SK-N-SH (cell line): Measurements from ENCODE around the gene CELF5. TPM values are rescaled to one million over a fixed set of nuclear protein-coding genes. Genes with fewer than 3 reads are reported as not detected.

Experiments
- CTCF ChIA-PET: fragments of 300-600, 350-600 bp; formaldehyde crosslinking; extraction: SDS; loops from one replicate; lab custom pipeline; 2021; lab: Yijun Ruan, JAX
- POLR2A ChIA-PET: fragments of 350-600 bp; sonication (Branson Sonifier 250); formaldehyde crosslinking; extraction: SDS; loops from one replicate; lab custom pipeline; 2020; ENCODE audit warnings: antibody characterized with exemption, inconsistent platforms; lab: Yijun Ruan, JAX
- DNase-seq: peaks from one replicate; pipeline ENCODE4 v3.0.0; 2012
- H2AFZ ChIP-seq: fragments of 200-600 bp; sonication (generic); 2 replicates; pipeline ENCODE4 v1.8.1; 2016; ENCODE audit warnings: antibody characterized with exemption, mild to moderate bottlenecking, low read depth
- H3F3A ChIP-seq: fragments of 200-600 bp; sonication (generic); replicated peaks from 2 replicates; pipeline ENCODE3; 2016; ENCODE audit warnings: antibody characterized with exemption, mild to moderate bottlenecking; ENCODE audit not compliant: insufficient read depth
- H3K27ac ChIP-seq, 2 experiments: fragments of 200-500 bp in 1 of 2; fragments of 200-600 bp in 1 of 2; sonication (Bioruptor generic) in 1 of 2; sonication (generic), shearing (Covaris generic) in 1 of 2; 2 replicates each; pipeline versions ENCODE4 v1.5.1 to v1.6.1; 2014 to 2016; ENCODE audit warnings: low read depth in 2 of 2, inconsistent platforms in 1 of 2, low read length in 1 of 2, mild to moderate bottlenecking in 1 of 2, mixed read lengths in 1 of 2
- H3K27me3 ChIP-seq: fragments of 200-600 bp; sonication (generic), shearing (Covaris generic); 2 replicates; pipeline ENCODE4 v1.6.1; 2016; ENCODE audit warnings: mixed run types; ENCODE audit not compliant: insufficient read depth
- H3K36me3 ChIP-seq, 2 experiments: fragments of 200-500 bp in 1 of 2; fragments of 200-600 bp in 1 of 2; sonication (Bioruptor generic) in 1 of 2; sonication (generic) in 1 of 2; replicated peaks in 1 of 2; 2 replicates each; pipeline versions ENCODE3 to v1.5.1; 2014 to 2016; ENCODE audit warnings: low read length in 1 of 2, mild to moderate bottlenecking in 1 of 2; ENCODE audit not compliant: insufficient read depth in 2 of 2, control insufficient read depth in 1 of 2
- H3K4me1 ChIP-seq, 2 experiments: fragments of 200-500 bp in 1 of 2; fragments of 200-600 bp in 1 of 2; sonication (Bioruptor generic) in 1 of 2; sonication (generic), shearing (Covaris generic) in 1 of 2; 2 replicates each; pipeline versions ENCODE4 v1.5.1 to v1.6.1; 2014 to 2016; ENCODE audit warnings: low read depth in 1 of 2, low read length in 1 of 2, mixed run types in 1 of 2; ENCODE audit not compliant: insufficient read depth in 2 of 2, control insufficient read depth in 1 of 2
- H3K4me2 ChIP-seq: fragments of 200-600 bp; sonication (generic), shearing (Covaris generic); 2 replicates; pipeline ENCODE4 v1.6.1; 2017; ENCODE audit warnings: mixed run types
- H3K4me3 ChIP-seq, 2 experiments: fragments of 200-500 bp in 1 of 2; fragments of 200-600 bp in 1 of 2; sonication (Bioruptor generic) in 1 of 2; sonication (generic), shearing (Covaris generic) in 1 of 2; 2 replicates each; pipeline versions ENCODE4 v1.5.1 to v1.8.1; 2014 to 2016; ENCODE audit warnings: low read depth in 2 of 2, inconsistent platforms in 1 of 2, low read length in 1 of 2, mild to moderate bottlenecking in 1 of 2, mixed read lengths in 1 of 2, moderate library complexity in 1 of 2
- H3K79me2 ChIP-seq: fragments of 200-600 bp; sonication (generic); 2 replicates; pipeline ENCODE4 v1.8.1; 2017; ENCODE audit warnings: mild to moderate bottlenecking; ENCODE audit not compliant: insufficient read depth
- H3K9ac ChIP-seq: fragments of 200-600 bp; sonication (generic); 2 replicates; pipeline ENCODE4 v1.6.1; 2017; ENCODE audit warnings: mixed run types
- H3K9me2 ChIP-seq: fragments of 200-600 bp; sonication (generic); 2 replicates; pipeline ENCODE4 v1.6.1; 2017; ENCODE audit warnings: mixed run types
- H3K9me3 ChIP-seq: fragments of 200-600 bp; sonication (generic); 2 replicates; pipeline ENCODE4 v1.6.1; 2017; ENCODE audit warnings: mixed run types, mild to moderate bottlenecking, moderate library complexity
- H4K20me1 ChIP-seq: fragments of 200-600 bp; sonication (generic); 2 replicates; pipeline ENCODE4 v1.6.1; 2017; ENCODE audit warnings: mild to moderate bottlenecking, mixed run types; ENCODE audit not compliant: insufficient read depth
- EP300 ChIP-seq, 2 experiments: IDR thresholded peaks; 2 replicates each; pipeline versions ENCODE4 v1.4.0 to v1.6.1; 2012; ENCODE audit warnings: borderline replicate concordance in 1 of 2, low read depth in 1 of 2, low read length in 1 of 2
- FOXJ3 ChIP-seq: sonication (generic); formaldehyde crosslinking; IDR thresholded peaks from 2 replicates; pipeline ENCODE4 v1.5.1; 2020; ENCODE audit warnings: mild to moderate bottlenecking, missing genetic modification reagents
- FOXM1 ChIP-seq: IDR thresholded peaks from 2 replicates; pipeline ENCODE4 v1.4.0; 2012; ENCODE audit warnings: low read depth, mild to moderate bottlenecking
- GABPA ChIP-seq: IDR thresholded peaks from 2 replicates; pipeline ENCODE4 v1.4.0; 2012; ENCODE audit warnings: low read depth, mild to moderate bottlenecking
- JUND ChIP-seq: IDR thresholded peaks from 2 replicates; pipeline ENCODE4 v1.4.0; 2012
- NFIC ChIP-seq: IDR thresholded peaks from 2 replicates; pipeline ENCODE4 v1.4.0; 2012; ENCODE audit warnings: borderline replicate concordance
- NRF1 ChIP-seq: IDR thresholded peaks from 2 replicates; pipeline ENCODE4 v1.6.1; 2012; ENCODE audit warnings: low read depth, mild to moderate bottlenecking, low read length
- RAD21 ChIP-seq: IDR thresholded peaks from 2 replicates; pipeline ENCODE4 v1.6.1; 2012; ENCODE audit warnings: mild to moderate bottlenecking, low read length
- RFX5 ChIP-seq: IDR thresholded peaks from 2 replicates; pipeline ENCODE4 v1.6.1; 2012; ENCODE audit warnings: mild to moderate bottlenecking, improper control_type of control experiment, low read length
- RXRA ChIP-seq: IDR thresholded peaks from 2 replicates; pipeline ENCODE4 v1.4.0; 2012; ENCODE audit warnings: low read depth, mild to moderate bottlenecking, borderline replicate concordance
- SIN3A ChIP-seq: IDR thresholded peaks from 2 replicates; pipeline ENCODE4 v1.6.1; 2012; ENCODE audit warnings: low read depth, mild to moderate bottlenecking, low read length, moderate library complexity, borderline replicate concordance
- SMC3 ChIP-seq: IDR thresholded peaks from 2 replicates; pipeline ENCODE4 v1.6.1; 2012; ENCODE audit warnings: low read depth, low read length, improper control_type of control experiment
- TCF12 ChIP-seq: IDR thresholded peaks from 2 replicates; pipeline ENCODE4 v1.4.0; 2012
- TEAD4 ChIP-seq: IDR thresholded peaks from 2 replicates; pipeline ENCODE4 v1.4.0; 2012; ENCODE audit warnings: mild to moderate bottlenecking, borderline replicate concordance; ENCODE audit not compliant: insufficient read depth
- WGBS: methylation state at CpG from one replicate; pipeline ENCODE4 v1.1.6; 2017; ENCODE audit warnings: low lambda C conversion rate; 5-methylcytosine and 5-hydroxymethylcytosine counted together
- polyA plus RNA-seq, 3 experiments: library from polyadenylated mRNA; depleted of rRNA; stranded (reverse); fragments of >200 nt; gene quantifications; 2 replicates each; pipeline ENCODE4 v1.2.3, GENCODE V29; 2012
- TF ChIP-seq, protein P1 (sequence below): fragments of 200-600 bp; sonication (generic); IDR thresholded peaks from 2 replicates; pipeline ENCODE4 v1.6.1; 2017; ENCODE audit warnings: antibody characterized with exemption, mild to moderate bottlenecking, moderate library complexity
- TF ChIP-seq, protein P2 (sequence below): IDR thresholded peaks from 2 replicates; pipeline ENCODE4 v1.4.0; 2012; ENCODE audit warnings: low read depth
- TF ChIP-seq, protein P3 (sequence below): IDR thresholded peaks from 2 replicates; pipeline ENCODE4 v1.4.0; 2012; ENCODE audit warnings: low read depth, borderline replicate concordance
- TF ChIP-seq, protein P4 (sequence below): IDR thresholded peaks from 2 replicates; pipeline ENCODE4 v1.6.1; 2012; ENCODE audit warnings: mild to moderate bottlenecking, low read depth, low read length, moderate library complexity

CELF5 gene
- polyA plus RNA-seq, 1 of the 3 experiments (the other 2 are of a cell fraction), result 0.33 TPM

DNA sequence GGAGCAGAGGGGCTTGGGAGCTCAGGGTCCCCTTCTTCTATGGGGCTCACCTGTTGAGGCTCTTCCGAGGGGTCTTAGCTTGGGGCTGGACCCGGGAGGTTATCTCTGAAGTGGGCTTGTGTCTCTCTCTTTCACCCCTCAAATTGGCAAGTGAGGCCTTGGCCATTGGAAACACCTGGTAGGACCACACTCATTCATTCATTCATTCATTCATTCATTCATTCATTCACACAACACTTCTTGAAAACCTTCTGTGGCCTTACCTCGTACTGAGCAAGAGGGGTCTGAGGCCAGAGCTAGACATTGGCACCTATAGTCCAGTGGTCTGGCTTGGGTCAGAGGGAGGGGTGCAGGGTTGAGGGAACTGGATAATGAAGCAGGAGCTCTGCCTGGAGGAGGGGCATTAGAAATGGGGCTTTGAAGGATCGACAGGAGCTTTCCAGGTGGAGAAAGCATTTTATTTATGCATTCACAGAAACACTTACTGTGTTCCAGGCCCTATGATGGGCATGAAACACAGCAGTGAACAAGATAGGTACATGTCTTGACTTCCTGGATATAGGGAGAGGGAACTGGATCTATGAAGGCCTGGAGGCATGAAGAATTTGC lies 5.5 kb downstream of the CELF5 start (continued):
- TF ChIP-seq TEAD4 (no peak), JUND (no peak), RAD21 (no peak)
- TF ChIP-seq, protein P1, sequence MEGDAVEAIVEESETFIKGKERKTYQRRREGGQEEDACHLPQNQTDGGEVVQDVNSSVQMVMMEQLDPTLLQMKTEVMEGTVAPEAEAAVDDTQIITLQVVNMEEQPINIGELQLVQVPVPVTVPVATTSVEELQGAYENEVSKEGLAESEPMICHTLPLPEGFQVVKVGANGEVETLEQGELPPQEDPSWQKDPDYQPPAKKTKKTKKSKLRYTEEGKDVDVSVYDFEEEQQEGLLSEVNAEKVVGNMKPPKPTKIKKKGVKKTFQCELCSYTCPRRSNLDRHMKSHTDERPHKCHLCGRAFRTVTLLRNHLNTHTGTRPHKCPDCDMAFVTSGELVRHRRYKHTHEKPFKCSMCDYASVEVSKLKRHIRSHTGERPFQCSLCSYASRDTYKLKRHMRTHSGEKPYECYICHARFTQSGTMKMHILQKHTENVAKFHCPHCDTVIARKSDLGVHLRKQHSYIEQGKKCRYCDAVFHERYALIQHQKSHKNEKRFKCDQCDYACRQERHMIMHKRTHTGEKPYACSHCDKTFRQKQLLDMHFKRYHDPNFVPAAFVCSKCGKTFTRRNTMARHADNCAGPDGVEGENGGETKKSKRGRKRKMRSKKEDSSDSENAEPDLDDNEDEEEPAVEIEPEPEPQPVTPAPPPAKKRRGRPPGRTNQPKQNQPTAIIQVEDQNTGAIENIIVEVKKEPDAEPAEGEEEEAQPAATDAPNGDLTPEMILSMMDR, result no peak
- TF ChIP-seq, protein P2, sequence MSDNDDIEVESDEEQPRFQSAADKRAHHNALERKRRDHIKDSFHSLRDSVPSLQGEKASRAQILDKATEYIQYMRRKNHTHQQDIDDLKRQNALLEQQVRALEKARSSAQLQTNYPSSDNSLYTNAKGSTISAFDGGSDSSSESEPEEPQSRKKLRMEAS, result no peak
- TF ChIP-seq, protein P3, sequence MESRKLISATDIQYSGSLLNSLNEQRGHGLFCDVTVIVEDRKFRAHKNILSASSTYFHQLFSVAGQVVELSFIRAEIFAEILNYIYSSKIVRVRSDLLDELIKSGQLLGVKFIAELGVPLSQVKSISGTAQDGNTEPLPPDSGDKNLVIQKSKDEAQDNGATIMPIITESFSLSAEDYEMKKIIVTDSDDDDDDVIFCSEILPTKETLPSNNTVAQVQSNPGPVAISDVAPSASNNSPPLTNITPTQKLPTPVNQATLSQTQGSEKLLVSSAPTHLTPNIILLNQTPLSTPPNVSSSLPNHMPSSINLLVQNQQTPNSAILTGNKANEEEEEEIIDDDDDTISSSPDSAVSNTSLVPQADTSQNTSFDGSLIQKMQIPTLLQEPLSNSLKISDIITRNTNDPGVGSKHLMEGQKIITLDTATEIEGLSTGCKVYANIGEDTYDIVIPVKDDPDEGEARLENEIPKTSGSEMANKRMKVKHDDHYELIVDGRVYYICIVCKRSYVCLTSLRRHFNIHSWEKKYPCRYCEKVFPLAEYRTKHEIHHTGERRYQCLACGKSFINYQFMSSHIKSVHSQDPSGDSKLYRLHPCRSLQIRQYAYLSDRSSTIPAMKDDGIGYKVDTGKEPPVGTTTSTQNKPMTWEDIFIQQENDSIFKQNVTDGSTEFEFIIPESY, result no peak

DNA sequence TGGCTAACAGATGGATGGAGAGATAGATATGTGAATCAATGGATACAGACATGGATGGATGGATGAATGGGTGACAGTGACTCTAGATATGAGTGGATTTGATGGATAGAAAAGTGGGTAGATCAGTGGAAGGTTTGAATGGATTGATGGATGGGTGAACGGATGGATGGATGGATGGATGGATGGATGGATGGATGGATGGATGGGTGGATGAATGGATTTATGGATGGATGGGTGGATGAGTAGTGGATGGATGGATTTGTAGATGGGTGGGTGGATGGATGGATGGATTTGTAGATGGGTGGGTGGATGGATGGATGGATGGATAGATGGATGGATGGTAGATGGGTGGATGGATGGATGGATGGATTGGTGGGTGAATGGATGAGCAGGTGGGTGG lies 6.8 kb downstream of the CELF5 start:
- Histone ChIP-seq H3K27me3 (no peaks in the 10 kb centered on the region), H3K4me3 (no peak overlapping the region), H3K9me3 (no peaks in the 10 kb centered on the region), H3K4me1 (no peaks in the 10 kb centered on the region), H3K79me2 (no peaks in the 10 kb centered on the region), H3K9ac (no peak overlapping the region), H2AFZ (no peak overlapping the region), H4K20me1 (no peaks in the 10 kb centered on the region), H3K36me3 (no peaks in the 10 kb centered on the region), H3K4me2 (no peak overlapping the region), H3K27ac (no peak overlapping the region), H3K9me2 (no peaks in the 10 kb centered on the region), H3F3A (no peaks in the 10 kb centered on the region)
- DNase-seq, result no peak
- ChIA-PET POLR2A (no interaction called here), CTCF (interaction anchor here (1.4 to 2.2 kb wide), 2 partner anchors 20 to 241 kb away, joined by 6 to 8 read pairs; no protein-coding TSS in a partner anchor)
- 84% methylated on average over 1 of the region's 1 CpG for WGBS
- TF ChIP-seq EP300 (IDR thresholded peaks at IDR 0.05; ENCODE audit: borderline replicate concordance in 1 of 2, low read depth in 1 of 2, low read length in 1 of 2), result no peak
- no peak for TF ChIP-seq TCF12
- no peak for TF ChIP-seq NRF1
- no peak for TF ChIP-seq RFX5
- no peak for TF ChIP-seq RXRA
- no peak for TF ChIP-seq GABPA
- TF ChIP-seq FOXJ3 (CRISPR knock-in tag), result no peak
- no peak for TF ChIP-seq NFIC
- TF ChIP-seq SIN3A, result no peak
- TF ChIP-seq, protein P3, result no peak
- no peak for TF ChIP-seq JUND
- TF ChIP-seq, protein P4, sequence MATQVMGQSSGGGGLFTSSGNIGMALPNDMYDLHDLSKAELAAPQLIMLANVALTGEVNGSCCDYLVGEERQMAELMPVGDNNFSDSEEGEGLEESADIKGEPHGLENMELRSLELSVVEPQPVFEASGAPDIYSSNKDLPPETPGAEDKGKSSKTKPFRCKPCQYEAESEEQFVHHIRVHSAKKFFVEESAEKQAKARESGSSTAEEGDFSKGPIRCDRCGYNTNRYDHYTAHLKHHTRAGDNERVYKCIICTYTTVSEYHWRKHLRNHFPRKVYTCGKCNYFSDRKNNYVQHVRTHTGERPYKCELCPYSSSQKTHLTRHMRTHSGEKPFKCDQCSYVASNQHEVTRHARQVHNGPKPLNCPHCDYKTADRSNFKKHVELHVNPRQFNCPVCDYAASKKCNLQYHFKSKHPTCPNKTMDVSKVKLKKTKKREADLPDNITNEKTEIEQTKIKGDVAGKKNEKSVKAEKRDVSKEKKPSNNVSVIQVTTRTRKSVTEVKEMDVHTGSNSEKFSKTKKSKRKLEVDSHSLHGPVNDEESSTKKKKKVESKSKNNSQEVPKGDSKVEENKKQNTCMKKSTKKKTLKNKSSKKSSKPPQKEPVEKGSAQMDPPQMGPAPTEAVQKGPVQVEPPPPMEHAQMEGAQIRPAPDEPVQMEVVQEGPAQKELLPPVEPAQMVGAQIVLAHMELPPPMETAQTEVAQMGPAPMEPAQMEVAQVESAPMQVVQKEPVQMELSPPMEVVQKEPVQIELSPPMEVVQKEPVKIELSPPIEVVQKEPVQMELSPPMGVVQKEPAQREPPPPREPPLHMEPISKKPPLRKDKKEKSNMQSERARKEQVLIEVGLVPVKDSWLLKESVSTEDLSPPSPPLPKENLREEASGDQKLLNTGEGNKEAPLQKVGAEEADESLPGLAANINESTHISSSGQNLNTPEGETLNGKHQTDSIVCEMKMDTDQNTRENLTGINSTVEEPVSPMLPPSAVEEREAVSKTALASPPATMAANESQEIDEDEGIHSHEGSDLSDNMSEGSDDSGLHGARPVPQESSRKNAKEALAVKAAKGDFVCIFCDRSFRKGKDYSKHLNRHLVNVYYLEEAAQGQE, result no peak
- no peak for TF ChIP-seq FOXM1
- TF ChIP-seq, protein P1, result no peak
- no peak for TF ChIP-seq TEAD4
- TF ChIP-seq SMC3, result no peak
